GM12875 (cell line): ENCODE measurements around the gene ZNF740.

Experiments
- H3K4me3 ChIP-seq: one replicate; pipeline ENCODE4 v1.5.1; 2011; ENCODE audit warnings: low read depth, low read length, control low read depth
- CTCF ChIP-seq: IDR thresholded peaks from 2 replicates; pipeline ENCODE4 v1.5.1; 2011; ENCODE audit warnings: low read depth, mild to moderate bottlenecking, control low read depth, inconsistent platforms, low read length, moderate library complexity, borderline replicate concordance; ENCODE audit not compliant: insufficient read depth

ZNF740 gene

GRCh38 chr12:53230108-53230845 is 49.8 kb downstream of the ZNF740 start:
- no peak overlapping the region for H3K4me3 ChIP-seq

GRCh38 chr12:53231671-53231920 is 51.1 kb downstream of the ZNF740 start:
- H3K4me3 ChIP-seq: peak overlapping the region; percentile 26
- TF ChIP-seq CTCF: no peak

More at GRCh38 chr12:53230108-53230845, 49.8 kb downstream of the ZNF740 start:
- TF ChIP-seq CTCF: no peak

GRCh38 chr12:53231921-53232645 is 51.6 kb downstream of the ZNF740 start, which contains the start of gene RARG:
Gene RARG (minus strand): TSS chr12:53232209. CDS start chr12:53227545, 4,664 bp downstream.
- TF ChIP-seq CTCF: no peak
- H3K4me3 ChIP-seq: peak within 1 kb of the TSS; percentile 26

- H3K4me3 ChIP-seq: no peak overlapping the region
- TF ChIP-seq CTCF: no peak
These were observed 52.3 kb downstream of the ZNF740 start for GRCh38 chr12:53232646-53233461.

GRCh38 chr12:53233671-53234121 is 53.2 kb downstream of the ZNF740 start:
- TF ChIP-seq CTCF: no peak
- H3K4me3 ChIP-seq: no peak overlapping the region

- no peak overlapping the region for H3K4me3 ChIP-seq
- TF ChIP-seq CTCF: no peak
These were observed 53.9 kb downstream of the ZNF740 start for GRCh38 chr12:53234271-53234914.
